HG03175 (cell line): ENCODE measurements around the gene IL23R.
A peak's percentile ranks its signal among the peaks of the same experiment; 100 is the strongest.

ENCODE experiments used
- ATAC-seq: cut with Tn5 transposase; IDR thresholded peaks from one replicate; pipeline ENCODE4 v1.9.1; 2021; ENCODE audit warnings: mild to moderate bottlenecking, moderate library complexity; ENCODE audit not compliant: unreplicated experiment

Gene IL23R

DNA sequence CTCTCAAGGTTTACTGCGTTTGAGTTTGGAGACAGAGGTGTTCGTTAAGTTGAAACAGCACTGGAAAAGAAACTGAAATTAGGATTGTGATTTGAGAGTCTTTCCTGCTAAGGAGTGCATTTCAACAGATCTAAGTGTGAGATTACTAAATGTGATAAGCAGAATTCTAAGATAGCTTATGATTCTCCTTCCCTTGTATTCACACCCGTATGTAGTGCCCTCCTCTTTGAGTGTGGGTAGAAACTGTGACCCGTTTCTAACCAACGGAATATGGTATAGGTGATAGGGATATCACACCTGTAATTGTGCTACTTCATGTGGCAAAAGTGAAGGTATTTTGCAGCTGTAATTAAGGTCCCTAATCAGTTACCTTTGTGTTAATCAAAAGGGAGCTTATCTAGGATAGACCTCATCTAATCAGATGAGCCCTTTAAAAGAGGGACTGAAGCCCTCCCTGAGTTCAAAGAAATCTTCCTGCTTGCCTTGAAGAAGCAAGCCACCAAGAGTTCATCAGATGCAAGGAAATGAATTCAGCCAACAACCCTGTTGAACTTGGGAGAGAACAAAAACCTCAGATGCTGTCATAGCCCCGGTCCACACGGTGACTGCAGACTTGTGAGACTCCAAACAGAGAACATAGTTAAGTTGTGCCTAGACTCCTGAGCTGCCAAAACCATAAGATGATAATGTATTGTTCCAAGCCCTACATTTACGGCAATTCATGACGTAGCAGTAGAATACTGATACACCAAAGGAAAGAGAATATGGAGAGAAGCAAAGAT is 128.8 kb downstream of the IL23R start:
- no peak for ATAC-seq

- ATAC-seq = no peak
Measured at GRCh38 chr1:67298762-67299161, 132.5 kb downstream of the IL23R start.

GRCh38 chr1:67299296-67299695 is 133.0 kb downstream of the IL23R start:
- no peak for ATAC-seq

GRCh38 chr1:67300561-67300960 is 134.3 kb downstream of the IL23R start:
- ATAC-seq = no peak

GRCh38 chr1:67304023-67304422 is 137.8 kb downstream of the IL23R start:
- no peak for ATAC-seq

GRCh38 chr1:67306547-67306946 is 140.3 kb downstream of the IL23R start:
- ATAC-seq = no peak

GRCh38 chr1:67307251-67308060 is 141.2 kb downstream of the IL23R start, which contains the start of gene IL12RB2:
IL12RB2 (plus strand) TSS chr1:67307873; CDS start chr1:67320369, 12,496 bp downstream.
- ATAC-seq = peak; percentile 52

DNA sequence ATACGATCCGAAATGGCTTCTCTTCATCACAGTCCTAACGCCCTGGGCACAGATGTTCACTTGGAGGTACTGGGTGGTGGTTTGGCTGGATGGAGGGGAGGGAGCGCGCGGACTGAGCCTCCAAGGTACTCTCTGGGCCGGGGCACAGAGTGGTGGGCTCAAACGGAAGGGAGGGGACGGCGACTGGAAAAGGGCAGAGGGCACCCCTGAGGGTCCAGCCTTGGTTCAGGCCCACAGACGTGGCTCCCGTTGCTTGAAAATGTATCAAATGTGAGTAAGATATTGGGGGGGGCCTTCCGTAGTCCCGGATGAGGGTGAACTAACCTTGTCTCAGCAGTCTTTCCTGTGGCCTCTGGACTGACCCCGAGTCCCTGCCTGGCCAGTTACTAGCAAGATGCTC is 141.9 kb downstream of the IL23R start:
- peak; percentile 33 for ATAC-seq
